MM.1S (cell line): ENCODE results near the gene BCAS3.

Experiments used
- CTCF ChIP-seq: fragments of 300-600 bp; sonication (generic); IDR thresholded peaks from 2 replicates; pipeline ENCODE4 v1.5.1; 2016; ENCODE audit warnings: antibody characterized with exemption, low read length, mixed read lengths
- EZH2 ChIP-seq: fragments of 300-600 bp; sonication (generic); optimal IDR thresholded peaks from 2 replicates; pipeline ENCODE3; 2017; ENCODE audit warnings: low read depth, mild to moderate bottlenecking, antibody characterized with exemption, low read length, mixed read lengths

GRCh38 chr17:61352781-61353491, 675.3 kb downstream of the BCAS3 start:
- TF ChIP-seq CTCF (no peak), EZH2 (no peak)
